ENCODE data around the gene AMOT.

GRCh38 chrX:112802541-112802940 lies 38.1 kb downstream of the AMOT start:
- no peak for TF ChIP-seq POLR2A (IDR thresholded peaks at IDR 0.05)
- TF ChIP-seq CTCF (IDR thresholded peaks at IDR 0.05) = no peak

Measured in body of pancreas (tissue), 4 donors.